HepG2 (cell line): ENCODE data around the gene PRR22. TPM values are rescaled to one million over a fixed set of nuclear protein-coding genes. Genes with fewer than 3 reads are reported as not detected.

Experiments
- ATF1 ChIP-seq: IDR thresholded peaks from 2 replicates; pipeline ENCODE4 v1.6.1; 2016; ENCODE audit warnings: mild to moderate bottlenecking, control low read depth
- CHD2 ChIP-seq: IDR thresholded peaks from 2 replicates; pipeline ENCODE4 v1.6.1; 2011; ENCODE audit warnings: low read depth, low read length, improper control_type of control experiment
- KAT8 ChIP-seq: IDR thresholded peaks from 2 replicates; pipeline ENCODE4 v1.6.1; 2016; ENCODE audit warnings: missing genetic modification reagents, missing compliant biosample characterization
- KLF16 ChIP-seq, 2 experiments: sonication (generic) in 1 of 2; formaldehyde crosslinking in 1 of 2; IDR thresholded peaks; 2 replicates each; pipeline versions ENCODE4 v1.6.1 to v1.8.0; 2016 to 2023; ENCODE audit warnings: missing genetic modification reagents in 2 of 2, missing compliant biosample characterization in 1 of 2
- MAFF ChIP-seq: IDR thresholded peaks from 2 replicates; pipeline ENCODE4 v1.6.1; 2011; ENCODE audit warnings: low read depth, low read length, improper control_type of control experiment
- NFE2L1 ChIP-seq: sonication (generic); formaldehyde crosslinking; IDR thresholded peaks from 2 replicates; pipeline ENCODE4 v1.4.0; 2020; ENCODE audit warnings: missing genetic modification reagents, mild to moderate bottlenecking, borderline replicate concordance
- NFIB ChIP-seq: sonication (generic); formaldehyde crosslinking; IDR thresholded peaks from 2 replicates; pipeline ENCODE4 v1.9.0; 2021; ENCODE audit warnings: missing genetic modification reagents, mild to moderate bottlenecking, borderline replicate concordance
- NPAS2 ChIP-seq: sonication (generic); formaldehyde crosslinking; IDR thresholded peaks from 2 replicates; pipeline ENCODE4 v1.8.0; 2022; ENCODE audit warnings: mild to moderate bottlenecking, missing genetic modification reagents, borderline replicate concordance
- NR1H2 ChIP-seq: sonication (generic); formaldehyde crosslinking; IDR thresholded peaks from 2 replicates; pipeline ENCODE4 v1.8.1; 2022; ENCODE audit warnings: low read depth, missing genetic modification reagents, borderline replicate concordance
- PHF5A ChIP-seq: IDR thresholded peaks from one replicate; pipeline ENCODE4 v1.6.1; 2018; ENCODE audit warnings: low read depth, missing genetic modification reagents; ENCODE audit not compliant: unreplicated experiment
- PREB ChIP-seq: sonication (generic); formaldehyde crosslinking; IDR thresholded peaks from 2 replicates; pipeline ENCODE4 v1.4.0; 2020; ENCODE audit warnings: missing genetic modification reagents
- RBM22 ChIP-seq: fragments of 200-400 bp; formaldehyde crosslinking; optimal IDR thresholded peaks from 2 replicates; pipeline ENCODE3; 2017; ENCODE audit warnings: mild to moderate bottlenecking, low read length, moderate library complexity
- SKIL ChIP-seq: sonication (generic); formaldehyde crosslinking; IDR thresholded peaks from 2 replicates; pipeline ENCODE4 v1.8.0; 2022; ENCODE audit warnings: missing genetic modification reagents, mild to moderate bottlenecking, moderate library complexity, borderline replicate concordance
- SSRP1 ChIP-seq: IDR thresholded peaks from 2 replicates; pipeline ENCODE4 v1.6.1; 2016; ENCODE audit warnings: control low read depth
- TBL1XR1 ChIP-seq: fragments of 150-350 bp; IDR thresholded peaks from 2 replicates; pipeline ENCODE4 v1.6.1; 2014; ENCODE audit warnings: borderline replicate concordance, low read length; ENCODE audit not compliant: partially characterized antibody
- THAP11 ChIP-seq: IDR thresholded peaks from 2 replicates; pipeline ENCODE4 v1.6.1; 2016; ENCODE audit warnings: missing biosample characterization, missing genetic modification reagents
- THAP7 ChIP-seq: sonication (generic); formaldehyde crosslinking; IDR thresholded peaks from 2 replicates; pipeline ENCODE4 v1.8.1; 2023; ENCODE audit warnings: mild to moderate bottlenecking, missing genetic modification reagents
- ZFP62 ChIP-seq: sonication (generic); formaldehyde crosslinking; IDR thresholded peaks from 2 replicates; pipeline ENCODE4 v1.4.0; 2020; ENCODE audit warnings: missing genetic modification reagents
- ZNF34 ChIP-seq: sonication (generic); formaldehyde crosslinking; IDR thresholded peaks from 2 replicates; pipeline ENCODE4 v1.4.0; 2020; ENCODE audit warnings: mild to moderate bottlenecking, missing genetic modification reagents, borderline replicate concordance
- ZNF431 ChIP-seq: sonication (generic); formaldehyde crosslinking; IDR thresholded peaks from 2 replicates; pipeline ENCODE4 v1.9.0; 2022; ENCODE audit warnings: missing genetic modification reagents, low read depth, mild to moderate bottlenecking, borderline replicate concordance
- ZNF549 ChIP-seq: sonication (generic); formaldehyde crosslinking; IDR thresholded peaks from 2 replicates; pipeline ENCODE4 v1.5.0; 2020; ENCODE audit warnings: missing genetic modification reagents
- ZNF678 ChIP-seq: sonication (generic); formaldehyde crosslinking; IDR thresholded peaks from 2 replicates; pipeline ENCODE4 v1.4.0; 2020; ENCODE audit warnings: mild to moderate bottlenecking, missing genetic modification reagents
- ZNF709 ChIP-seq: sonication (generic); formaldehyde crosslinking; IDR thresholded peaks from 2 replicates; pipeline ENCODE4 v1.5.0; 2020; ENCODE audit warnings: mild to moderate bottlenecking, missing genetic modification reagents
- ZNF878 ChIP-seq: sonication (generic); formaldehyde crosslinking; IDR thresholded peaks from 2 replicates; pipeline ENCODE4 v1.8.1; 2023; ENCODE audit warnings: mild to moderate bottlenecking, missing genetic modification reagents, moderate library complexity
- ZSCAN5A ChIP-seq: sonication (generic); formaldehyde crosslinking; IDR thresholded peaks from 2 replicates; pipeline ENCODE4 v1.8.0; 2022; ENCODE audit warnings: mild to moderate bottlenecking, missing genetic modification reagents, borderline replicate concordance
- polyA plus RNA-seq, 8 experiments: library from polyadenylated mRNA; depleted of rRNA in 3 of 8; stranded (reverse) in 7 of 8; unstranded in 1 of 8; fragments of >200 nt; fragmentation: Illumina TruSeq in 4 of 8; extraction: Trizol in 4 of 8; gene quantifications; 2 replicates each; pipeline versions ENCODE4 v1.2.1 to v1.2.3, GENCODE V29; 2011 to 2016; ENCODE audit warnings: low read depth in 4 of 8, missing spikeins in 1 of 8, mixed read lengths in 1 of 8; ENCODE audit not compliant: insufficient read depth in 1 of 8
- total RNA-seq, 5 experiments: library from RNA; depleted of rRNA; stranded (reverse); fragments of >200 nt; fragmentation: Illumina TruSeq; extraction: Trizol; gene quantifications; 2 replicates each; pipeline ENCODE4 v1.2.3, GENCODE V29; 2016; ENCODE audit warnings: low read depth in 1 of 5

PRR22 gene
- total and polyA plus RNA-seq, 2 of the 13 experiments (the other 11 are each of a cell fraction or from before 2014, with no cell fraction given): 0.84 to 2.3 TPM

GRCh38 chr19:5790559-5791520 is 6.3 kb upstream of the PRR22 start, which contains the start of gene DUS3L (continued):
- TF ChIP-seq PREB (CRISPR knock-in tag): no peak
- no peak; the same call in 1 of the 2 replicates for TF ChIP-seq SSRP1 (CRISPR knock-in tag)
- peak; percentile 74; the same call in 1 of the 2 replicates for TF ChIP-seq ZNF431 (CRISPR knock-in tag)
- TF ChIP-seq NFE2L1 (CRISPR knock-in tag): no peak
- TF ChIP-seq MAFF: no peak
- TF ChIP-seq KLF16 (CRISPR knock-in tag; IDR thresholded peaks at IDR 0.05): peak in 1 of 2 experiments; percentile 73; a peak in 2 of 4 replicates
- TF ChIP-seq ZNF549 (CRISPR knock-in tag): no peak
- TF ChIP-seq RBM22: no peak
- TF ChIP-seq ZNF34: 0 out of 2 replicates have a peak, but pooled peaks have one; percentile 79
- TF ChIP-seq TBL1XR1: peak; percentile 42
- TF ChIP-seq ZFP62 (CRISPR knock-in tag): no peak
- TF ChIP-seq CHD2: no peak
- TF ChIP-seq NFIB: no peak
- peak; percentile 91 for TF ChIP-seq KAT8
- TF ChIP-seq PHF5A: no peak
- peak; percentile 98 for TF ChIP-seq THAP11 (CRISPR knock-in tag)
- TF ChIP-seq ATF1 (CRISPR knock-in tag): peak; percentile 93
- peak; percentile 73; the same call in 1 of the 2 replicates for TF ChIP-seq ZNF709 (CRISPR knock-in tag)
- peak; percentile 73 for TF ChIP-seq ZNF678 (CRISPR knock-in tag)
- TF ChIP-seq ZSCAN5A (CRISPR knock-in tag): no peak
- TF ChIP-seq NR1H2 (CRISPR knock-in tag): no peak
- TF ChIP-seq NPAS2: no peak
- 0 out of 2 replicates have a peak, but pooled peaks have one; percentile 41 for TF ChIP-seq THAP7
- TF ChIP-seq SKIL (CRISPR knock-in tag): no peak
- no peak for TF ChIP-seq ZNF878 (CRISPR knock-in tag)
